Measurements from ENCODE around the gene CAMTA1.
A peak's percentile ranks its signal among the peaks of the same experiment; 100 is the strongest.
"Not testable (repeated sequence)": the region's sequence is repeated elsewhere in the genome, so short reads cannot be mapped to it uniquely, and the experiment has no call there.

Gene CAMTA1

GRCh38 chr1:7298749-7299151 lies 513.5 kb downstream of the CAMTA1 start:
- DNase-seq = no peak

- DNase-seq = peak; percentile 58
Measured at GRCh38 chr1:7299329-7299799, 514.1 kb downstream of the CAMTA1 start.

- DNase-seq = no peak
Measured at GRCh38 chr1:7299994-7300393, 514.7 kb downstream of the CAMTA1 start.

GRCh38 chr1:7300893-7301663 lies 515.8 kb downstream of the CAMTA1 start:
- no peak for DNase-seq

GRCh38 chr1:7301664-7301981 lies 516.4 kb downstream of the CAMTA1 start:
- no peak for DNase-seq

- DNase-seq = no peak
Measured at GRCh38 chr1:7302126-7302525, 516.9 kb downstream of the CAMTA1 start.

- DNase-seq = no peak
Measured at GRCh38 chr1:7302873-7303272, 517.6 kb downstream of the CAMTA1 start.

- DNase-seq = no peak
Measured at GRCh38 chr1:7303554-7304317, 518.5 kb downstream of the CAMTA1 start.

GRCh38 chr1:7313081-7313546 lies 527.9 kb downstream of the CAMTA1 start:
- no peak for DNase-seq

GRCh38 chr1:7313826-7314225 lies 528.6 kb downstream of the CAMTA1 start:
- DNase-seq = no peak

GRCh38 chr1:7315316-7315715 lies 530.1 kb downstream of the CAMTA1 start:
- DNase-seq = no peak

- DNase-seq = no peak
Measured at GRCh38 chr1:7315946-7316345, 530.7 kb downstream of the CAMTA1 start.

- DNase-seq = no peak
Measured at GRCh38 chr1:7317888-7318287, 532.6 kb downstream of the CAMTA1 start.

- no peak for DNase-seq
Measured at GRCh38 chr1:7319196-7319595, 533.9 kb downstream of the CAMTA1 start.

- no peak for DNase-seq
Measured at GRCh38 chr1:7320661-7321060, 535.4 kb downstream of the CAMTA1 start.

GRCh38 chr1:7322283-7322785 lies 537.1 kb downstream of the CAMTA1 start:
- DNase-seq = no peak

- no peak for DNase-seq
Measured at GRCh38 chr1:7322912-7323311, 537.7 kb downstream of the CAMTA1 start.

GRCh38 chr1:7325254-7325653 lies 540.0 kb downstream of the CAMTA1 start:
- no peak for DNase-seq

GRCh38 chr1:7326366-7326765 lies 541.1 kb downstream of the CAMTA1 start:
- no peak for DNase-seq

- DNase-seq = no peak
Measured at GRCh38 chr1:7327849-7328248, 542.6 kb downstream of the CAMTA1 start.

GRCh38 chr1:7329868-7330615 lies 544.8 kb downstream of the CAMTA1 start:
- no peak for DNase-seq

GRCh38 chr1:7330726-7331125 lies 545.5 kb downstream of the CAMTA1 start:
- not testable (repeated sequence) for DNase-seq

GRCh38 chr1:7331926-7332535 lies 546.8 kb downstream of the CAMTA1 start:
- DNase-seq = no peak

Data from COR-L47 (cell line).